Esophagus squamous epithelium (tissue), 5 donors: ENCODE measurements around the gene KLK5. TPM values are rescaled to one million over a fixed set of nuclear protein-coding genes. Genes with fewer than 3 reads are reported as not detected.

Experiments
- DNase-seq: peaks from one replicate; lab custom pipeline; 2025; lab: John Stamatoyannopoulos, UW
- H3K27ac ChIP-seq, 4 donors: fragments of 200-600 bp; sonication (generic); one replicate each; pipeline ENCODE4 v1.5.1; 2016 to 2019; ENCODE audit warnings: mild to moderate bottlenecking in 1 of 4
- H3K27me3 ChIP-seq, 4 donors: fragments of 200-600 bp; sonication (generic); 1 replicate in 3 of 4; 2 replicates in 1 of 4; pipeline versions ENCODE4 v1.5.1 to v1.6.0; 2017 to 2021; ENCODE audit warnings: antibody characterized with exemption in 1 of 4
- H3K36me3 ChIP-seq, 3 donors: fragments of 200-600 bp; sonication (generic); one replicate each; pipeline ENCODE4 v1.5.1; 2016 to 2019
- H3K4me1 ChIP-seq, 3 donors: fragments of 200-600 bp; sonication (generic); one replicate each; pipeline ENCODE4 v1.5.1; 2017 to 2019
- H3K4me3 ChIP-seq, 4 donors: fragments of 200-600 bp; sonication (generic); 1 replicate in 3 of 4; 2 replicates in 1 of 4; pipeline ENCODE4 v1.5.1; 2016 to 2019; ENCODE audit warnings: mild to moderate bottlenecking in 2 of 4, moderate library complexity in 1 of 4
- H3K9me3 ChIP-seq, 3 donors: fragments of 200-600 bp; sonication (generic); one replicate each; pipeline ENCODE4 v1.5.1; 2016 to 2019
- CTCF ChIP-seq, 6 experiments: fragments of 450-650 bp in 4 of 6; fragments of 200-600 bp in 2 of 6; sonication (generic) in 2 of 6; IDR thresholded peaks; one replicate each; pipeline ENCODE4 v1.5.1; 2016 to 2019; ENCODE audit warnings: antibody characterized with exemption in 6 of 6, mild to moderate bottlenecking in 4 of 6, moderate library complexity in 4 of 6
- POLR2A ChIP-seq, 4 donors: fragments of 450-650 bp; IDR thresholded peaks; one replicate each; pipeline ENCODE4 v1.6.1; 2017; ENCODE audit warnings: antibody characterized with exemption in 4 of 4, mild to moderate bottlenecking in 4 of 4, moderate library complexity in 3 of 4
- WGBS, 2 donors: methylation state at CpG; one replicate each; pipeline ENCODE4 v1.1.5; 2018; 5-methylcytosine and 5-hydroxymethylcytosine counted together
- intact Hi-C: fragments of 100-400 bp; cut with DNase I; formaldehyde crosslinking; loops from one replicate; pipeline ENCODE4 v1.15.0; 2022
- total RNA-seq, 4 donors: library from RNA; depleted of rRNA; stranded (reverse); fragments of >200 nt; gene quantifications; one replicate each; pipeline ENCODE4 v1.1.0, GENCODE V29; 2016
- donor health status: DM: yes; HTN: yes; CAD: no.

The KLK5 gene
- total RNA-seq, 4 donors from 2014 or later = 5.9 to 84.7 (median 49.9) TPM

- Histone ChIP-seq H3K36me3 (no peaks in the 10 kb centered on the region), H3K4me1 (peaks cover 0 to 5% (median 0%) of the 10 kb centered on the region in 3 donors), H3K9me3 (no peaks in the 10 kb centered on the region), H3K4me3 (no peak overlapping the region), H3K27ac (no peak overlapping the region), H3K27me3 (peaks cover 0 to 56% (median 0%) of the 10 kb centered on the region in 4 donors)
- no peak for DNase-seq
- TF ChIP-seq POLR2A (IDR thresholded peaks at IDR 0.05) (no peak), CTCF (IDR thresholded peaks at IDR 0.05) (no peak)
- intact Hi-C loops = no loop called here
- 54 to 55% methylated on average over 7 to 8 of the region's 10 CpGs for WGBS, 2 donors
Measured at GRCh38 chr19:50894478-50895356, 58.1 kb downstream of the KLK5 start.

Other genes with a start within 250 kb of the KLK5 start
- gene SHANK1, start 233.2 kb downstream of the KLK5 start, total RNA-seq = under 1 TPM in 1 of 4 donors, not detected in 3; 0.06 TPM
- 10 to 100 TPM in 1 of 4 donors, 1 to 10 TPM in 2, under 1 TPM in 1; 0.80 to 11.1 (median 3.9) TPM for gene CLEC11A, start 229.7 kb downstream of the KLK5 start, total RNA-seq
- gene GPR32, start 182.6 kb downstream of the KLK5 start, total RNA-seq = not detected
- not detected for gene ACP4, start 162.6 kb downstream of the KLK5 start, total RNA-seq
- not detected for gene KLK1, start 129.3 kb downstream of the KLK5 start, total RNA-seq
- not detected for gene KLK15, start 119.5 kb downstream of the KLK5 start, total RNA-seq
- gene KLK3, start 98.1 kb downstream of the KLK5 start, total RNA-seq = not detected
- not detected for gene KLK2, start 79.6 kb downstream of the KLK5 start, total RNA-seq
- not detected for gene KLK4, start 41.6 kb downstream of the KLK5 start, total RNA-seq
- 100 to 1,000 TPM in 2 of 4 donors, 10 to 100 TPM in 1, 1 to 10 TPM in 1; 6.1 to 160 (median 102) TPM for gene KLK6, start 16.6 kb upstream of the KLK5 start, total RNA-seq
- gene KLK7, start 30.9 kb upstream of the KLK5 start, total RNA-seq = 100 to 1,000 TPM in 3 of 4 donors, 1 to 10 TPM in 1; 9.5 to 309 (median 198) TPM
- gene KLK8, start 48.6 kb upstream of the KLK5 start, total RNA-seq = 100 to 1,000 TPM in 3 of 4 donors, 10 to 100 TPM in 1; 32.8 to 235 (median 191) TPM
- 100 to 1,000 TPM in 3 of 4 donors, 10 to 100 TPM in 1; 73.4 to 816 (median 310) TPM for gene KLK10, start 66.7 kb upstream of the KLK5 start, total RNA-seq
- gene KLK11, start 73.6 kb upstream of the KLK5 start, total RNA-seq = 100 to 1,000 TPM; 171 to 460 (median 244) TPM
- 100 to 1,000 TPM in 2 of 4 donors, 10 to 100 TPM in 2; 16.2 to 231 (median 115) TPM for gene KLK12, start 82.0 kb upstream of the KLK5 start, total RNA-seq
- 100 to 1,000 TPM; 163 to 973 (median 600) TPM for gene KLK13, start 112.1 kb upstream of the KLK5 start, total RNA-seq
- gene KLK14, start 129.8 kb upstream of the KLK5 start, total RNA-seq = under 1 TPM in 1 of 4 donors, not detected in 3; 0.66 TPM
- 10 to 100 TPM; 10.8 to 18.6 (median 13.5) TPM for gene CTU1, start 155.4 kb upstream of the KLK5 start, total RNA-seq
- gene SIGLEC9, start 171.9 kb upstream of the KLK5 start, total RNA-seq = 1 to 10 TPM in 3 of 4 donors, under 1 TPM in 1; 0.49 to 4.4 (median 2.4) TPM
- gene SIGLEC7, start 189.3 kb upstream of the KLK5 start, total RNA-seq = 1 to 10 TPM in 1 of 4 donors, under 1 TPM in 2, not detected in 1; 0.13 to 3.8 (median 0.32) TPM